GM23338 (cell line): ENCODE results near the gene DEK. TPM values are rescaled to one million over a fixed set of nuclear protein-coding genes. Genes with fewer than 3 reads are reported as not detected.

Experiments
- ATAC-seq: fragments of 200-7000 bp; cut with Tn5 transposase; 3 replicates; pipeline ENCODE4 v1.9.1; 2020
- DNase-seq: peaks from one replicate; pipeline ENCODE4 v3.0.0-alpha.2; 2015; ENCODE audit warnings: low spot score
- H2AFZ ChIP-seq: fragments of 200-600 bp; sonication (generic); 2 replicates; pipeline ENCODE4 v1.8.0; 2016; ENCODE audit warnings: antibody characterized with exemption, mild to moderate bottlenecking, moderate library complexity
- H3F3A ChIP-seq: fragments of 200-600 bp; sonication (generic); replicated peaks from 2 replicates; pipeline ENCODE4 v1.8.0; 2017; ENCODE audit warnings: antibody characterized with exemption, mixed run types, low read depth
- H3K27ac ChIP-seq: fragments of 200-600 bp; sonication (generic); 2 replicates; pipeline ENCODE4 v1.6.1; 2016; ENCODE audit warnings: low read depth
- H3K27me3 ChIP-seq: fragments of 200-600 bp; sonication (generic); 2 replicates; pipeline ENCODE4 v1.8.0; 2016; ENCODE audit warnings: mild to moderate bottlenecking, mixed run types, moderate library complexity; ENCODE audit not compliant: insufficient read depth
- H3K36me3 ChIP-seq: fragments of 200-600 bp; sonication (generic); 2 replicates; pipeline ENCODE4 v1.8.0; 2016; ENCODE audit warnings: mild to moderate bottlenecking; ENCODE audit not compliant: insufficient read depth
- H3K4me1 ChIP-seq: fragments of 200-600 bp; sonication (generic); 2 replicates; pipeline ENCODE4 v1.8.0; 2016; ENCODE audit warnings: mild to moderate bottlenecking, moderate library complexity; ENCODE audit not compliant: insufficient read depth
- H3K4me2 ChIP-seq: fragments of 200-600 bp; sonication (generic); 2 replicates; pipeline ENCODE4 v1.7.1; 2017; ENCODE audit warnings: mixed run types
- H3K4me3 ChIP-seq: fragments of 200-600 bp; sonication (generic); 2 replicates; pipeline ENCODE4 v1.6.1; 2016; ENCODE audit warnings: mixed run types
- H3K79me2 ChIP-seq: fragments of 200-600 bp; sonication (generic); replicated peaks from 2 replicates; pipeline ENCODE4 v1.8.0; 2017; ENCODE audit warnings: mild to moderate bottlenecking; ENCODE audit not compliant: insufficient read depth
- H3K9me2 ChIP-seq: fragments of 200-600 bp; sonication (generic); 2 replicates; pipeline ENCODE4 v1.8.0; 2017; ENCODE audit not compliant: insufficient read depth
- H4K20me1 ChIP-seq: fragments of 200-600 bp; sonication (generic); replicated peaks from 2 replicates; pipeline ENCODE4 v1.8.0; 2017; ENCODE audit warnings: mild to moderate bottlenecking; ENCODE audit not compliant: insufficient read depth
- H3K27ac Mint-ChIP-seq: 2 replicates; pipeline ENCODE4 v1.8.0; 2020; ENCODE audit warnings: inconsistent platforms, mild to moderate bottlenecking, moderate library complexity, mixed read lengths
- H3K27me3 Mint-ChIP-seq: 3 replicates; pipeline ENCODE4 v1.8.0; 2022; ENCODE audit warnings: low read depth, mild to moderate bottlenecking, moderate library complexity, mixed read lengths, inconsistent platforms; ENCODE audit not compliant: insufficient read depth, poor library complexity
- H3K36me3 Mint-ChIP-seq: 3 replicates; pipeline ENCODE4 v1.8.0; 2021; ENCODE audit warnings: low read depth, mild to moderate bottlenecking, inconsistent platforms, moderate library complexity, mixed read lengths
- H3K4me1 Mint-ChIP-seq: 3 replicates; pipeline ENCODE4 v1.8.0; 2020; ENCODE audit warnings: mild to moderate bottlenecking, inconsistent platforms, mixed read lengths
- H3K4me3 Mint-ChIP-seq: 3 replicates; pipeline ENCODE4 v1.8.0; 2021; ENCODE audit warnings: moderate library complexity, mild to moderate bottlenecking, inconsistent platforms, mixed read lengths
- H3K9me3 Mint-ChIP-seq: 3 replicates; pipeline ENCODE4 v1.8.0; 2020; ENCODE audit warnings: moderate library complexity, mild to moderate bottlenecking, inconsistent platforms, mixed read lengths
- CREB1 ChIP-seq: fragments of 250-450 bp; sonication (Bioruptor Pico); IDR thresholded peaks from 2 replicates; pipeline ENCODE4 v1.5.0; 2020; ENCODE audit warnings: low read depth, mild to moderate bottlenecking, moderate library complexity
- ETS1 ChIP-seq: IDR thresholded peaks from 2 replicates; pipeline ENCODE4 v1.6.1; 2016; ENCODE audit warnings: antibody characterized with exemption
- EZH2 ChIP-seq: fragments of 200-600 bp; sonication (generic); IDR thresholded peaks from one replicate; pipeline ENCODE4 v1.8.0; 2017; ENCODE audit warnings: antibody characterized with exemption, mild to moderate bottlenecking, low read depth; ENCODE audit not compliant: unreplicated experiment
- JUNB ChIP-seq: IDR thresholded peaks from one replicate; pipeline ENCODE4 v1.6.1; 2016; ENCODE audit warnings: antibody characterized with exemption; ENCODE audit not compliant: unreplicated experiment
- NANOG ChIP-seq: IDR thresholded peaks from 2 replicates; pipeline ENCODE4 v1.6.1; 2016; ENCODE audit warnings: antibody characterized with exemption, borderline replicate concordance
- REST ChIP-seq: IDR thresholded peaks from one replicate; pipeline ENCODE4 v1.6.1; 2018; ENCODE audit warnings: antibody characterized with exemption; ENCODE audit not compliant: unreplicated experiment
- ZNF331 ChIP-seq: fragments of 250-450 bp; sonication (Bioruptor Pico); IDR thresholded peaks from 2 replicates; pipeline ENCODE4 v1.5.0; 2020; ENCODE audit warnings: low read depth, mild to moderate bottlenecking, moderate library complexity
- ZNF462 ChIP-seq: fragments of 250-450 bp; sonication (Bioruptor Pico); IDR thresholded peaks from 2 replicates; pipeline ENCODE4 v1.5.0; 2020; ENCODE audit warnings: mild to moderate bottlenecking, moderate library complexity
- polyA plus RNA-seq: library from polyadenylated mRNA; unstranded; fragments of >200 nt; fragmentation: Nextera tagmentation; extraction: Ambion mirVana; gene quantifications from 2 replicates; pipeline ENCODE4 v1.2.1, GENCODE V29; 2016
- total RNA-seq: library from RNA; depleted of rRNA; stranded (reverse); fragments of >200 nt; shearing (Covaris generic); gene quantifications from 2 replicates; pipeline ENCODE4 v1.2.3, GENCODE V29; 2014

The DEK gene
- total and polyA plus RNA-seq, 2 experiments from 2014 or later, result 218 to 582 TPM

DNA sequence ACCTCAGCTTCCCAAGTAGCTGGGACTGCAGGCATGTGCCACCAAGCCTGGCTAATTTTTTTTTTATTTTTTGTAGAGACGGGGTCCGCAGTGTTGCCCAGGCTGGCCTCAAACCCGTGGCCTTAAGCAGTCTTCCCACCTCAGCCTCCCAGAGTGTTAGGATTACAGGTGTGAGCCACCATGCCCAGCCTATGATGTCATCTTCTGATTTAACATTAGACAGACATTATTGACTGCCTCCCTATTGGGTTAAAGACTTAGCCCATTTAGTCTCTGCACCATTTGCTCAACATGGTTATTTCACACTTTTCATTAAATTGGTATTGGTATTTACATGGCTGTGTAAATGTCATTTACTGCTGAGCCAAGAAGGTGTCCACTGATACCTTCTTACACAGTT lies 46.1 kb downstream of the DEK start:
- peaks cover 38% of the 10 kb centered on the region for H3K36me3 Mint-ChIP-seq
- TF ChIP-seq NANOG (no peak), JUNB (no peak), ETS1 (no peak), EZH2 (no peak), CREB1 (no peak), ZNF331 (no peak), REST (no peak)
- H3F3A ChIP-seq, result no peaks in the 10 kb centered on the region
- DNase-seq, result no peak
- no peak for ATAC-seq
- H2AFZ ChIP-seq, result no peak overlapping the region
- H3K4me3 Mint-ChIP-seq, result no peak overlapping the region
- H3K4me2 ChIP-seq, result no peak overlapping the region
- no peak overlapping the region for H3K27ac ChIP-seq
- H3K27ac Mint-ChIP-seq, result no peak overlapping the region
- H3K9me3 Mint-ChIP-seq, result no peaks in the 10 kb centered on the region
- no peaks in the 10 kb centered on the region for H3K4me1 ChIP-seq
- no peaks in the 10 kb centered on the region for H3K27me3 ChIP-seq
- H3K4me3 ChIP-seq, result no peak overlapping the region
- H3K79me2 ChIP-seq, result no peaks in the 10 kb centered on the region
- peaks cover 11% of the 10 kb centered on the region for H3K4me1 Mint-ChIP-seq
- no peaks in the 10 kb centered on the region for H3K9me2 ChIP-seq
- H3K27me3 Mint-ChIP-seq, result peaks cover 6% of the 10 kb centered on the region
- peaks cover 3% of the 10 kb centered on the region; the same call in 1 of the 2 replicates for H3K36me3 ChIP-seq
- 0 out of 2 replicates have a peak, but pooled peaks cover 4% of the 10 kb centered on the region for H4K20me1 ChIP-seq

DNA sequence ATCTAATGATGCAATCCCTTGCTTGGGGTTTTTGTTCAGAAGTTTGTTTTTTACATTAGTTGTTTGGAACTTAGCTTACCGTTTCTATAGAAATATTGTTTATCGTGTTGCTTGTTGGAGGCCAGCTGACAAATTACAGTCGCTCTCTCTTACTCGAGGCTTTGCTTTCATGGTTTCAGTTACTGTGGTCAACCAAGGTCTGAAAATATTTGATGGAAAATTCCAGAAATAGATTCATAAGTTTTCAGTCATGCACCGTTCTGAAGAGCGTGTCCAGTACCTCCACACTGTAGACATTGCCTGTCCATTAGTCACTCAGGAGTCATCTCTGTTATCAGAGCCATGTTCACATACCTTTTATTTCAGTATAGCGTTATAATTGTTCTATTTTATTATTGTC lies 47.9 kb downstream of the DEK start:
- Histone ChIP-seq H3K4me1 (no peaks in the 10 kb centered on the region), H3K4me2 (no peak overlapping the region), H3F3A (no peaks in the 10 kb centered on the region), H4K20me1 (0 out of 2 replicates have a peak, but pooled peaks cover 4% of the 10 kb centered on the region), H2AFZ (no peak overlapping the region), H3K9me2 (no peaks in the 10 kb centered on the region), H3K4me3 (no peak overlapping the region), H3K79me2 (no peaks in the 10 kb centered on the region), H3K36me3 (peaks cover 3% of the 10 kb centered on the region; the same call in 1 of the 2 replicates), H3K27ac (no peak overlapping the region), H3K27me3 (no peaks in the 10 kb centered on the region)
- H3K27ac Mint-ChIP-seq, result no peak overlapping the region
- peaks cover 6% of the 10 kb centered on the region for H3K27me3 Mint-ChIP-seq
- no peak for ATAC-seq
- no peaks in the 10 kb centered on the region for H3K9me3 Mint-ChIP-seq
- H3K4me1 Mint-ChIP-seq, result peaks cover 8% of the 10 kb centered on the region
- no peak overlapping the region for H3K4me3 Mint-ChIP-seq
- H3K36me3 Mint-ChIP-seq, result peaks cover 28% of the 10 kb centered on the region
- no peak for DNase-seq
- TF ChIP-seq ZNF462 (no peak), REST (no peak)
